ENCODE data around the gene POMT1.

DNA sequence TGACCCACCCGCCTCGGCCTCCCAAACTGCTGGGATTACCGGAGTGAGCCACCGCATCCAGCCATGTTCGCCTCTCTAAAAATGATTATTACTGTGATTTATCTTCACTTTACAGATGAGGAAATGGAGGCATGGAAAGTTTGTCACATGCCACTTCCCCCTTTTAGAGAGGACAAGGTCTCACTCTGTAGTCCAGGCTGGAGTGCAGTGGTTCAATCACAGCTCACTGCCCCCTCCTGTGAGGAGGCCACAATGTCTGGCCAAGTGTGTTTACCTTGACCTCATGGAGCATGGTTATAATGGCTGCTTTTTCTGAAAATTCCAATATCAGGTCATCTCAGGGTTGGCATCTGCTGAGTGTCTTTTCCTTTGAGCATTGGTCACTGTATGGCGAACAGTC, 49.3 kb downstream of the POMT1 start:
- TF ChIP-seq, protein P1, sequence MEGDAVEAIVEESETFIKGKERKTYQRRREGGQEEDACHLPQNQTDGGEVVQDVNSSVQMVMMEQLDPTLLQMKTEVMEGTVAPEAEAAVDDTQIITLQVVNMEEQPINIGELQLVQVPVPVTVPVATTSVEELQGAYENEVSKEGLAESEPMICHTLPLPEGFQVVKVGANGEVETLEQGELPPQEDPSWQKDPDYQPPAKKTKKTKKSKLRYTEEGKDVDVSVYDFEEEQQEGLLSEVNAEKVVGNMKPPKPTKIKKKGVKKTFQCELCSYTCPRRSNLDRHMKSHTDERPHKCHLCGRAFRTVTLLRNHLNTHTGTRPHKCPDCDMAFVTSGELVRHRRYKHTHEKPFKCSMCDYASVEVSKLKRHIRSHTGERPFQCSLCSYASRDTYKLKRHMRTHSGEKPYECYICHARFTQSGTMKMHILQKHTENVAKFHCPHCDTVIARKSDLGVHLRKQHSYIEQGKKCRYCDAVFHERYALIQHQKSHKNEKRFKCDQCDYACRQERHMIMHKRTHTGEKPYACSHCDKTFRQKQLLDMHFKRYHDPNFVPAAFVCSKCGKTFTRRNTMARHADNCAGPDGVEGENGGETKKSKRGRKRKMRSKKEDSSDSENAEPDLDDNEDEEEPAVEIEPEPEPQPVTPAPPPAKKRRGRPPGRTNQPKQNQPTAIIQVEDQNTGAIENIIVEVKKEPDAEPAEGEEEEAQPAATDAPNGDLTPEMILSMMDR (conservative IDR thresholded peaks at IDR 0.05; ENCODE audit: low read depth, low read length) = no peak
- no peak for TF ChIP-seq EZH2 (IDR thresholded peaks at IDR 0.05; ENCODE audit: borderline replicate concordance, low read depth, low read length, poor library complexity, severe bottlenecking)

Measured in A673 (cell line).